Suprapubic skin (tissue), 4 donors: Measurements from ENCODE around the gene ALOX15.

Source experiments
- CTCF ChIP-seq, 2 donors: fragments of 200-600 bp in 1 of 2; fragments of 450-650 bp in 1 of 2; sonication (generic) in 1 of 2; IDR thresholded peaks; one replicate each; pipeline ENCODE4 v1.5.1; 2016 to 2019; ENCODE audit warnings: antibody characterized with exemption in 2 of 2, mild to moderate bottlenecking in 1 of 2, moderate library complexity in 1 of 2
- EP300 ChIP-seq: sonication (generic); formaldehyde crosslinking; IDR thresholded peaks from one replicate; pipeline ENCODE4 v1.6.1; 2017; ENCODE audit warnings: antibody characterized with exemption
- POLR2A ChIP-seq, 2 donors: fragments of 450-650 bp; IDR thresholded peaks; one replicate each; pipeline ENCODE4 v1.6.1; 2017; ENCODE audit warnings: antibody characterized with exemption in 2 of 2, mild to moderate bottlenecking in 2 of 2, moderate library complexity in 2 of 2
- POLR2AphosphoS5 ChIP-seq, 3 donors: sonication (generic); formaldehyde crosslinking; IDR thresholded peaks; one replicate each; pipeline ENCODE4 v1.6.1; 2017; ENCODE audit warnings: antibody characterized with exemption in 3 of 3

DNA sequence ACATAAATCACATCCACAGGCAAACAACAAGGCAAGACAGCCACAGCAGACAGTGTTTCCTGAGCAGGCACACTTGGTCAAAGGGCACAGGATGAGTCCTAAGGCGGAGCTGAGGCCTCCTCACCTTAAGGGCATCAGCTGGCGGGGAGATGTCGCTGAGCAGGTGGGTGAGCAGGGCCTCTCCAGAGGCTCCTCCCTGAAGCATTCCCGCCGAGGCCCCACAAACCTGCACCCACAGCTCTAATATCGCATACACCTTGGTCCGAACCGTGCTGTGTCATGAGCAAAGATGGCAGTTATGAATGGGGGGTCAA is 33.2 kb upstream of the ALOX15 start:
- no peak for TF ChIP-seq CTCF (IDR thresholded peaks at IDR 0.05)
- TF ChIP-seq POLR2A (IDR thresholded peaks at IDR 0.05): no peak
- TF ChIP-seq EP300: no peak
- TF ChIP-seq POLR2AphosphoS5 (IDR thresholded peaks at IDR 0.05): no peak
